GM19455 (cell line): ENCODE results near the gene PTPN1.

Source experiments
- ATAC-seq: cut with Tn5 transposase; IDR thresholded peaks from one replicate; pipeline ENCODE4 v1.9.1; 2021; ENCODE audit not compliant: unreplicated experiment

The PTPN1 gene

DNA sequence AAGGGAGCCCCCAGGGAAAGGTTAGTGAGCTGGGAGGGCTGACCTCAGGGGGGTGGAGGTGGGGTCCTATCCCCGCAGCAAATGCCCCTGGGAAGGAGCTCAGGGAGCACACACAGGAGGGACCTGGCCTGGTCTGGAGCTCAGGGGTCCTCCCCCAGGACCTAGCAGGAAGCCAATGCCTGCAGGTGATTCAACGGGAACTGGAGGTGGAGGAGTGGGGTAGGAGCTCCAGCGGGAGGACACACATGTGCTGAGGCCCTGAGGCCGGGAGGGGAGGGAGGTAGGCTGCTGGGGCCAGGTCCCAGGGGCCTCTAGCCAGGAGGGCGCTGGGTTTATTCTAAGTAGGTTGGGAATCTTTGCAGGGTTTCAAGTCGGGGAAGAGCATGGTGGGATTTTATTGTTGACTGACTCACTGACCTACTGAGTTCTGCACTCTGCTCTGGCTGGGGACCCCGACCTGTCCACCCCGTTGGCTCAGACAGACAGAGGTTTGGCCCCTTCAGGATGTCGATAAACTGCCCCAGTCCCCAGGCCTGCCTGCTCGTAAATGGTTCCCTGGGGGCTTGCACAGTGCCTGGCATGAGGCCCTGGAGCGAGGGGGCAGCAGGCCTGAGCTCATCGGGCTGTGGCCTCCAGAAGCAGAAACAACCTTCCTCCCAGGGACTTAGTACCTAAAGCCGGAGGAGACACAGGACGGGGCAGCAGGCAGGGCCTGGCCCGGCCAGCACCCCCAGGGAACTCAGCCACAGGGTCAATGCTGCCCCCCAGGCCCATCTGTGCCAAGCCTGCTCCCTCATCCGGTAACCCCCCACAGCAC, 118.9 kb downstream of the PTPN1 start:
- no peak for ATAC-seq

DNA sequence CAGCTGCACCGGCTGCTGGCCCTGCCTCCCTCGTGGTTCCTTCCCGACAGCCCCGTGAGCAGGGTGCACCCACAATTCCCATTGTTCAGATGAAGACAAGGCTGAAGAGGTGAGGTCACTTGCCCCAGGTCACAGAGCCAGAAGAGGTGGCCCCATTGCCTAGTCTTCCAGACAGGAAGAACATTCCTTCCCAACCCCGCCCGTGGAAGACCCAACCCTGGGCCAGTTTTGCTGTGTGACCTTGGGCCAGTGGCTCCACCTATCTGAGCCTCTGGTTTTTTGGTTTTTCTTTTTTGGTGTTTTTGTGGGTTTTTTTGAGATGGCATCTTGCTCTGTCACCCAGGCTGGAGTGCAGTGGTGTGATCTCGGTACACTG, 119.5 kb downstream of the PTPN1 start:
- no peak for ATAC-seq

DNA sequence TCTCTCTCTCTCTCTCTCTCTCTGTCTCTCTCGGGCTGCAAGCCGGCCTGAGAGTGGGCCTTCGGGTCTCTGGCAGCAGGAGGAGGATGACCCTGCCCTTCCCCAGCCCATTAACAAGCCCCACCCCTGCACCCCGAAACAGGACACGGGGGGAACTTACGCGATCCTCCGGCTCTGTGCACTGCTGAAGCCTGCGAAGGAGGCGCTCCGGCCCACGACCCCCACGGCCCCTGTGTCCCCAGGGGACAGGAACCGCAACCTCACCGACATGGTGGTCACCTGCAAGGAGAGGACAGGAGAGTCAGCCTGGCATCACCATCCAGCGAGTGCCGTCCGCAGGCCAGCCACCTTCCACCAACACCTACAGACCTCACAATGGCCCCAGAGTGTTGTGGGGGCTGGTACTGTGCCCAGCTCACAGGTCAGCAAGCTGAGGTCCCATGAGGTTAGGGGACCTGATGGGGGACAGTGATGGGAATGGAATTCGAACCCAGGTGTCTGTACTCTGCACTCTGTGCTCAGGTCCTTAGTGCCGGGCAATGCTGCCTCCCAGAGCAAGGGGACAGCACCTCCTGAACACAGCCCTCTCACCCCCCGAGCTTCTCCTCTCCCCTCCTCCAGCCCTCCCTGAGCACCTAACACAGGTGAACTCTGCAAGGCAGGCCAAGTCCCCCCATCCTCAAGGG, 120.5 kb downstream of the PTPN1 start:
- no peak for ATAC-seq

DNA sequence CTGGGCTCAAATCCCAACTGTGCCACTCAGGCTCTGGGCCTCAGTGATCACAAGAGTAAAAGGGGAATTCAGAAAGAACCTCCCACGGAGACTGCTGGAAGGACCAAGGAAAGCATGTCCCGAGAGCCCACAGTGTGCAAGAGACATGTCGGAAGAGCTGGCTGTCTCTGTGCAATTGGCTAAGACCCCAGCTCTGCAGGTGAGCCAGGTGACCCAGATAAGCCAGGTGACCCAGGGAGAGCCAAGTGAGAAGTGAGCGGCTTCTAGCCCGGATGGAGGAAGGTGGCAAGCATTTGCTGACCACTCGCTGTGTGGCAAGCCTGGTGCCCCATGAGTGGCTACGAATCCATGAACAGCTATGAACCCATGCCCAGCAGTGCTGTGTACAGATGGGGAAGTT, 122.1 kb downstream of the PTPN1 start:
- ATAC-seq: no peak

GRCh38 chr20:50632701-50633100, 122.5 kb downstream of the PTPN1 start:
- no peak for ATAC-seq

GRCh38 chr20:50633361-50633760, 123.2 kb downstream of the PTPN1 start:
- ATAC-seq: no peak

GRCh38 chr20:50634191-50634590, 124.0 kb downstream of the PTPN1 start:
- ATAC-seq: no peak
